ENCODE measurements around the gene CD68. TPM values are rescaled to one million over a fixed set of nuclear protein-coding genes. Genes with fewer than 3 reads are reported as not detected.

Gene CD68
- total and polyA plus RNA-seq, 2 experiments from 2014 or later: 64.0 to 80.4 TPM

DNA sequence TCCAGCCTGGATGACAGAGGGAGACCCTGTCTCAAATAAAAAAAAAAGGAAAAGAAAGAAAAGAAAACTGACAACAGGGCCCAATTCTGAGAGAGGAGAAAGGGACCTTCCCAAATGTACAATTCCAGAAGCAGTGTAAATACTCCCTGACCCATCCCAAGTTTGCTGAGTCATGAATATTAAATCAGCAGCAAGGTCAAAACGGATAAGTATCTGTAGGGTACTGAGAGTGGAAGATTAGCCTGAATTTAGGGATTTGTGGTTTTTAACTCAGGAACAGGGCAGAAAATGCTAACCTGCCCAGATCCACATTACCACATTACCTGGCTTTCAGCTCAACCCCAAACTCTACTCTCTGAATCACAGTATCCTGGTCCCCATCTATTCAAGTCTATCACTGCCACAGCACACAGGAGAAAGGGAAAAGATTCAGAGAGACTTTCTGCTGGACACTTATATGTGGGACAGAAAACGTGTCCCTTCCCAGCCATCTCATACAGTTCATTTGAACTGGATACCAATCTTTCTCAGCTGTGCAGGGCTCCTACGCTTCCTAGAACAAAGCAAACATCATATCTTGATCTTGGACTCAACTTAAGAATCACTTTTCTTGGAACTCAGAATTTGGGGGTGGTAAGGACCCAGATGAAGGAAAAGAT lies 32.3 kb downstream of the CD68 start:
- H4K20me1 ChIP-seq (ENCODE audit: insufficient read depth, poor library complexity, severe bottlenecking): peaks cover 48% of the 10 kb centered on the region
- no peak overlapping the region for H2AFZ ChIP-seq
- H3K9me3 ChIP-seq (ENCODE audit: low read depth): no peaks in the 10 kb centered on the region
- peak overlapping the region; percentile 92 for H3K4me2 ChIP-seq
- WGBS (ENCODE audit: low lambda C conversion rate, missing lambda C conversion rate): 63% methylated on average over 3 of the region's 3 CpGs
- H3K79me2 ChIP-seq: peaks cover 74% of the 10 kb centered on the region
- no peaks in the 10 kb centered on the region for H3K36me3 ChIP-seq (replicated peaks; ENCODE audit: insufficient read depth, low read depth)
- peaks cover 10% of the 10 kb centered on the region for H3K4me1 ChIP-seq (ENCODE audit: insufficient read depth)
- H3K27me3 ChIP-seq: no peaks in the 10 kb centered on the region
- no peak overlapping the region for H3K4me3 ChIP-seq
- no peak for TF ChIP-seq EZH2 (IDR thresholded peaks at IDR 0.05; ENCODE audit: borderline replicate concordance)
- H3K27ac ChIP-seq: no peak overlapping the region
- H3K9me2 ChIP-seq (replicated peaks; ENCODE audit: insufficient read depth): no peaks in the 10 kb centered on the region
- DNase-seq (ENCODE audit: low spot score): no peak

DNA sequence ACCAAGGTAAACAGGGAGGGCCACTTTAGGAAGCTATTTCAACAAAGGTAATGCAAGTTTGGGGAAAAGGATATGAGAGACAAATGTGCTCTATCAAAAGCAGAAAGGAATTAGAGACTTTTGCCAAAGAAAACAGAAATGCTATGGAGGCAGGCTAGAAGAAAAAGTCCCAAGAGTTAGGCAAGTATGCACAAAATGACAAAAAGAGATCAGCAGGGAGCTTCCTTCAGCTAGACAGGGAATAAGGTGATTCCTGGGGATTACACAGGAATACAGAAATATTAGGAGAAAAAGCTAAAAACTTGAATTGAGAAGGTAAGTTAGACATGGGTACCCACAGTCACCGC lies 32.8 kb downstream of the CD68 start:
- H4K20me1 ChIP-seq (ENCODE audit: insufficient read depth, poor library complexity, severe bottlenecking): peaks cover 47% of the 10 kb centered on the region
- H3K9me2 ChIP-seq (replicated peaks; ENCODE audit: insufficient read depth): no peaks in the 10 kb centered on the region
- H3K4me2 ChIP-seq: peak overlapping the region; percentile 92
- H3K79me2 ChIP-seq: peaks cover 69% of the 10 kb centered on the region
- DNase-seq (ENCODE audit: low spot score): no peak
- no peak overlapping the region for H3K4me3 ChIP-seq
- peaks cover 10% of the 10 kb centered on the region for H3K4me1 ChIP-seq (ENCODE audit: insufficient read depth)
- no peaks in the 10 kb centered on the region for H3K9me3 ChIP-seq (ENCODE audit: low read depth)
- H3K27ac ChIP-seq: no peak overlapping the region
- 94% methylated on average over 1 of the region's 1 CpG for WGBS (ENCODE audit: low lambda C conversion rate, missing lambda C conversion rate)
- H3K36me3 ChIP-seq (replicated peaks; ENCODE audit: insufficient read depth, low read depth): no peaks in the 10 kb centered on the region
- H2AFZ ChIP-seq: no peak overlapping the region
- H3K27me3 ChIP-seq: no peaks in the 10 kb centered on the region
- TF ChIP-seq EZH2 (IDR thresholded peaks at IDR 0.05; ENCODE audit: borderline replicate concordance): no peak
- TF ChIP-seq, protein P1, sequence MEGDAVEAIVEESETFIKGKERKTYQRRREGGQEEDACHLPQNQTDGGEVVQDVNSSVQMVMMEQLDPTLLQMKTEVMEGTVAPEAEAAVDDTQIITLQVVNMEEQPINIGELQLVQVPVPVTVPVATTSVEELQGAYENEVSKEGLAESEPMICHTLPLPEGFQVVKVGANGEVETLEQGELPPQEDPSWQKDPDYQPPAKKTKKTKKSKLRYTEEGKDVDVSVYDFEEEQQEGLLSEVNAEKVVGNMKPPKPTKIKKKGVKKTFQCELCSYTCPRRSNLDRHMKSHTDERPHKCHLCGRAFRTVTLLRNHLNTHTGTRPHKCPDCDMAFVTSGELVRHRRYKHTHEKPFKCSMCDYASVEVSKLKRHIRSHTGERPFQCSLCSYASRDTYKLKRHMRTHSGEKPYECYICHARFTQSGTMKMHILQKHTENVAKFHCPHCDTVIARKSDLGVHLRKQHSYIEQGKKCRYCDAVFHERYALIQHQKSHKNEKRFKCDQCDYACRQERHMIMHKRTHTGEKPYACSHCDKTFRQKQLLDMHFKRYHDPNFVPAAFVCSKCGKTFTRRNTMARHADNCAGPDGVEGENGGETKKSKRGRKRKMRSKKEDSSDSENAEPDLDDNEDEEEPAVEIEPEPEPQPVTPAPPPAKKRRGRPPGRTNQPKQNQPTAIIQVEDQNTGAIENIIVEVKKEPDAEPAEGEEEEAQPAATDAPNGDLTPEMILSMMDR (IDR thresholded peaks at IDR 0.05; ENCODE audit: poor library complexity): no peak
- TF ChIP-seq EZH2phosphoT487 (IDR thresholded peaks at IDR 0.05; ENCODE audit: low read depth, severe bottlenecking, unreplicated experiment): no peak

DNA sequence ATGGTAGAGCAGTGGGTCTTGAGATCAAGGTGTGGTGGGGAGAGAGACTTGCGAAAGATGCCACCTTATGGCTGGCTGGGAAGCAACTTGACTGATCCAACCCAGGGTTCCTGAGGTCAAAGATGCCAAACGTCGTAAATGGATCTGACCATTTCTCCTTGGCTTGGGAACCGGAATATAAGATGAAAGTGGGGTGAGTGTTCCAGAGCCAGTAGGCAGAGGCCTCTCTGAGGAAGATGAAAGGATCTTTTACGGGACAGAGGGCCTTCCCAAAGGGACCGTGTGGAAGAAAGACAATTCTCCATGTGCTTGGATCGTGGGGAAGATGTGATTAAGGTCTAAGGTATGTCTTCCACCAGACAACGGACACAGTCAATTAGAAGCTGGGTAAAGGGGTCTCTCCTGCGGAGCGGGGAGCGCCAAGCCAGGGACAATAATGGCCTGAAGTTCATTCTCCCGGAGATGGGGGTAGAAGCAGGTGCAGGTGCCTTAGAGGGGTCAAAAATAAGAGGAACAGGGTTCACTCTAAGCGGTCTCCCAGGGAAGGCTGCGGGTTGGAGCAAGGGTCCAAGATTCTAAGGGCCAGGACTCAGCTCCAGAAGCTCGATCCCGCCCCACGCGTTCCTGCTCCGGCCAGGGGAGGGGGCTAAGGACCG lies 34.5 kb downstream of the CD68 start:
- peak overlapping the region; percentile 92 for H3K4me2 ChIP-seq
- peaks cover 10% of the 10 kb centered on the region for H3K4me1 ChIP-seq (ENCODE audit: insufficient read depth)
- no peak overlapping the region for H2AFZ ChIP-seq
- WGBS (ENCODE audit: low lambda C conversion rate, missing lambda C conversion rate): 7% methylated on average over 18 of the region's 20 CpGs
- H3K9me3 ChIP-seq (ENCODE audit: low read depth): no peaks in the 10 kb centered on the region
- no peaks in the 10 kb centered on the region for H3K27me3 ChIP-seq
- H3K27ac ChIP-seq: peak overlapping the region; percentile 71
- TF ChIP-seq EZH2 (IDR thresholded peaks at IDR 0.05; ENCODE audit: borderline replicate concordance) (no peak), EZH2phosphoT487 (IDR thresholded peaks at IDR 0.05; ENCODE audit: low read depth, severe bottlenecking, unreplicated experiment) (no peak)
- TF ChIP-seq, protein P1 (IDR thresholded peaks at IDR 0.05; ENCODE audit: poor library complexity): no peak
- peaks cover 53% of the 10 kb centered on the region for H3K79me2 ChIP-seq
- H4K20me1 ChIP-seq (ENCODE audit: insufficient read depth, poor library complexity, severe bottlenecking): peaks cover 33% of the 10 kb centered on the region
- no peak for DNase-seq (ENCODE audit: low spot score)
- no peaks in the 10 kb centered on the region for H3K9me2 ChIP-seq (replicated peaks; ENCODE audit: insufficient read depth)
- H3K4me3 ChIP-seq: peak overlapping the region; percentile 65
- no peaks in the 10 kb centered on the region for H3K36me3 ChIP-seq (replicated peaks; ENCODE audit: insufficient read depth, low read depth)
